GM10266 (cell line): ENCODE results near the gene HSBP1L1.
A peak's percentile ranks its signal among the peaks of the same experiment; 100 is the strongest.

Experiments used
- DNase-seq: peaks from one replicate; pipeline ENCODE4 v3.0.0; 2012; ENCODE audit errors: extremely low spot score
- CTCF ChIP-seq: IDR thresholded peaks from 2 replicates; pipeline ENCODE4 v1.5.1; 2012; ENCODE audit warnings: mild to moderate bottlenecking, low read depth; ENCODE audit not compliant: control insufficient read depth, insufficient read depth; ENCODE audit errors: missing control alignments

The HSBP1L1 gene

GRCh38 chr18:79983253-79983652 lies 18.8 kb downstream of the HSBP1L1 start:
- no peak for TF ChIP-seq CTCF
- DNase-seq = no peak

GRCh38 chr18:79983793-79984192 lies 19.4 kb downstream of the HSBP1L1 start:
- no peak for DNase-seq

DNA sequence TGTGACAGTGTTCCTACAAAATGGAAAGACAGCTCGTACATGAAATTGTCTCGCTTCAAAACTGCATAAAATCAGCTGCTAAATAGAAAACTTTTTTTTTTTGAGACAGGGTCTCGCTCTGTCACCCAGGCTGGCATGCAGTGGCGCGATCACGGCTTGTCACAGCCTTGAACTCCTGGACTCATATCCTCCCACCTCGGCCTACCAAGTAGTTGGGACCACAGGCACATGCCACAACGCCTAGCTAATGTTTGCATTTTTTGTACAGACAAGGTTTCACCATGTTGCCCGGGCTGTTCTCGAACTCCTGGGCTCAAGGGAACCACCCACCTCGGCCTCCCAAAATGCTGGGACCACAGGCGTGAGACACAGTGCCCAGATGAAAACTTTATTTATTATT lies 20.7 kb downstream of the HSBP1L1 start:
- TF ChIP-seq CTCF = no peak
- DNase-seq = no peak

More at GRCh38 chr18:79983793-79984192, 19.4 kb downstream of the HSBP1L1 start:
- TF ChIP-seq CTCF = no peak

DNA sequence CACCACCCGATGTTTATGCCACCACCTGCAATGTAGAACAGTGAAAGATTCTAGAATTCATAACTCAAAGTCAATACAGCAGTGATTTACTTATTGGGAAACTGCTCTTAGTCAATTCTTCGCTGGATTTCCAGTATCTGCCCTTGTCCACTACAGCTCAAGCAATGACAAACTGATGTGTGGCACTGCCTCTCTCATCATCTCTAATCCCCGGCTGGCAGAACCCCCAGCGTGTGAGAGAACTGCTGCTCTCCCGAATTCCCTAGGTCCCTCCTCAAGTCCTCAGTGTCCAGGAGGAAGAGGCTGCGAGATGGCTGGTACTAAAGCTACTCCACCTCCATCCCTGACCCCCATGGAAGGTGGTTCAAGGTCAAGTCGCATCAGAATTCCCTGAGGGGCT lies 22.3 kb downstream of the HSBP1L1 start:
- no peak for TF ChIP-seq CTCF
- DNase-seq = no peak

DNA sequence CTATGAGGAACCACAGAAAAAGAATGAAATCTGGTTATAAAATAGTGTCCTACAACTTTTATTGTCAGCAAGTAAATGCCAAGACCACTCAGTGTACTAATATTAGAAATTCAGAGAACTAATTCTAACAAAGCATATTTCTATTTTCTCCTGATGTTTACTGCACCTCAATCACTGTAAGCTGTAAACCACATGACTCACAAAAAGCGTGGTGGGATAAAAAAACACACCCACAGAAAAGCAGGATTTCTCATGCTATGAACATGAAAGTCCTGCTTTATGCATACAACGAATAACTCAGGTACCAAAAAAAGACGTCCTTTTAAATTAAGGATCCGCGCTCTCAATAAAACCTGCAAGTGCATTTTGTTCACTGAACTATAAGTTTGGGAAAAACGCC lies 23.1 kb downstream of the HSBP1L1 start:
- DNase-seq = no peak

GRCh38 chr18:79988071-79988450 lies 23.6 kb downstream of the HSBP1L1 start:
- peak; percentile 55 for TF ChIP-seq CTCF
- DNase-seq = peak; percentile 84

More for the DNA sequence above, 23.1 kb downstream of the HSBP1L1 start:
- TF ChIP-seq CTCF = no peak

DNA sequence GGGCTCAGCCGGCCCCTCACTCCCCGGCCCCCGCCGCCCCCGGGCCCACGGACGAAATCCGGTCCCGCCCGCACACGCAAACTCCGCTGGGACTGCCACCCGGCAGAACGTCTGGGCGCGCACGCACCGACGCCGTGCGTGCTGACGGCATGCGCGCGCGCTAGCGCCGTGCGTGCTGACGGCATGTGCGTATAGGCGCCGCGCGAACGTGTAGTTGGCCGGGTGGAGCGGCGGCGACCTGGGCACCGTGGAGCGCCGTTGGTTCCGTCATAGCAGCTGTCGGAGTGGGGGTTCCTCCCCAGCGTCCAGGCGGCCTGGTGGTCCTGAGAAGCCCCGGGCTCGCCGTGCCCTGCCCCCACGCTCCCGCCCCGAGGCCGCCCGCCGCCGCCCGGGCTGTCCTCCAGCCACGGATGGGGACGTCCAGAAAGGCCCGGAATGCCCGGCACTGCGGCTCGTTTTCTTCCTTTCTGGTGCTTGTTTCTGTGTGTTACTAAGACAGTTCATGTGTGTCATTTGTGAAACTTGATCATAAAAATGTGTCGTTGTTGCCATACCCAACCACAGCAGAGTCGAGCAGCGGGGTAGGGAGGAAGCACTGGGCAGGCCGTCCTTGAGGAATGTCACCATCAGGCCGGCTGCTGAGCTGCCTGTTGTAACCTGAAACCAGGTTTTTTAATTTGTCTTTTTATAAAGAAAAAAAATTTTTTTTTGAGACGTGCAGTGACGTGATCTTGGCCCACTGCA lies 24.2 kb downstream of the HSBP1L1 start, which contains the start of gene TXNL4A:
Gene TXNL4A, minus strand, starts transcription at position 113 of the 744 bp plus-strand sequence. CDS start 171 bp downstream, outside the sequence.
- no peak for TF ChIP-seq CTCF
- DNase-seq = peak; percentile 92
